Fibroblast of peridontal ligament (primary cell): ENCODE results near the gene KLK14.

ENCODE experiments used
- DNase-seq: peaks from one replicate; pipeline ENCODE4 v3.0.0-alpha.2; 2010; ENCODE audit errors: extremely low read depth

The KLK14 gene

DNA sequence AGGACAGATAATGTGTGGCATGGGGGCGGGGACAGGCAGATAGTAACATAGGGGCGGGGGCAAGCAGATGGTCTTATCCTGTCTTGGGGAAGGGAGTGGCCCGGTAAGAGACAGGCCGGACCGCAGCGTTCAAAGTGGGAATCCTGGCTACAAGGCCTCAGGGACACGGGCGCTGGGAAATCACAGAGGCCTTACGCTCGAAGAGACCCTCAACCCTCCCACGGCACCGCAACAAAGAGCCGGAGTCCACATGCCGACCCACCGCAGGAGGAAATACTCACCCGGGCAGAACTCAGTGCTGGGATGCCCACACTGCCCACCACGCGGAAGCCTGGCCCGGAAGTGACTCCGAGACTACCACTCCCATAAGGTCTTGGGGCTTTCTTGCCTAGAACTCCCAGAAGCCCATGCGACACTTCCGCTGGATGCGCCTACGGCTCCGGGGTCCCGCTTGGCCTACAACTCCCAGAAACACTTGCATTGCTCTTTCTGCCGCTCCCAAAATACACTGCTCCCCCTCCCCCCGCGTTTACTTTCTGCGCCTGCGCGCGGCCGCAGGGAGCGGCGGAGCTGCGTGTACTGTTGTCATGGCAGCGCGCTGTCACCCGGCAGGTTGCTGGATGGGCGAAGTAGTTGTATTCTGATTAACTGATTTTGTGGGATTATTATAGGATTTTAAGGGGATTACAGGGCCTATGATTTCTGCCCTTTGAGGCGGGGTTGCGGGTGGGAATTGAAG is 25.5 kb upstream of the KLK14 start, which contains the start of gene CTU1:
CTU1 (minus strand) TSS at position 344 of the 739 bp plus-strand sequence. CDS start 3,840 bp downstream, outside the sequence.
- peak; percentile 99 for DNase-seq

DNA sequence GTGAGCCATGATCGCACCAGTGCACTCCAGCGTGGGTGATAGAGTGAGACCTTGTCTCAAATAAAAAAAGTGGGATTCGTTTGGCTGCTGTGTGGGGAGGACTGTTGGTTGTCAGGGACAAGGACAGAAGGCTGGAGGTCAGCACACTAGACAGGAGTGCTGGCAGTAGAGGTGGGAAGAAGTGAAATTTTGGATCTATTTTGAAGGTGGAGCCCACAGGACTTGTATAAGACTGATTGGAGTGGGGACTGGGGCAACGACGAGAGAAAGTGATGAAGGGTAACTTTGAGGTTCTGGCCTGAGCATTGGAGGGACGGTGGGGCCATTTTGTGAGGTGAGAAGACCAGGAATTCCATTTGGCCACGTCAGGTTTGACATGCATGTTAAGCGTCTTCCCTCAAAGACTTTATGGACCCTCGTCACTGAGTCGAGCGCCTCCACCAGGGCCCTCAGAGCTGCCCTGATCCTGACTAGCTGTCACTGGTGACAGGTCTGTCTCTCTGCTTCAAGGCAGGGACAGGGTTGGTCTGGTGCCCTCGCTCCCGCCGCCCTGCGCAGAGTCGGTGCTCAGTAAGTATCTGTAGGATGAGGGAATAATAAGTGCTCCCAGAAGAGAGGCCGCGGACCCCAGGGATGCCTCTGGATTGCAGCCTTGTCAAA is 24.8 kb upstream of the KLK14 start:
- peak; percentile 23 for DNase-seq

DNA sequence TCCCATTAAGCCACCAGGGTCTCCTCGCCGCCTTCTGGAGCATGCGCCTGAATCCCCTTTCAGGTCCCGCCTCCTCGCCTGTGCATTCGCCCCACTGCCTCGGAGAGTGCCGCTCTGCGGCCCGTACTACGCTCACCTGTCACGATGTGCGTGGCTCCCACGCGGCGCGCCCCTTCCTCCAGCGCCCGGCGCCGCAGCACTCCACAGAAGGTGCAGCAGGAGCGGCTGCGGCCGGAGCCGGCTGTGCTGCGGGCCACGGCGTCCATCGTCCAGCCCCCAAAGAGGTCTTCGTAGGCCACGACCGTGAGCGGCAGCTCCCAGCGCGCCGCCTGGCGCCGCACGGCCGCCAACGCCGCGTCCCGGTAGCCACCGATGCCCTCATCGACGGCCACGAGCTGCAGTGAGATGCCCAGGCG is 21.2 kb upstream of the KLK14 start:
- DNase-seq, result no peak

DNA sequence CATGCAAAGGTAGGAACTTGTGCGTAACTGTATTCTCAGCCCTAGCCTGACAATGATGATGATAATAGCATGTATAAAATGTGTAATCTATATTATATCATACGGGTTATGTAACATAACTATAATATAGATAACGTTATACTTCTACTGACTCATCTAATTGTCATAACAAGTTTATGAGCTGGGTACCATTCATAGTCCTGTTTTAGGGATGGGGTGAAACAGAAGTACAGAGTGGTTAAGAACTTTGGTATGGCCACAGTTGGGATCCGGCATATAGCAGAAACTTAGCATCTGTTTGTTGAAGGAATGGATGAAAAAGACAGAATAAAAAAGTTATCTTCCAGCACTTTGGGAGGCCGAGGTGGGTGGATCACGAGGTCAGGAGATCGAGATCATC is 20.3 kb upstream of the KLK14 start:
- no peak for DNase-seq

DNA sequence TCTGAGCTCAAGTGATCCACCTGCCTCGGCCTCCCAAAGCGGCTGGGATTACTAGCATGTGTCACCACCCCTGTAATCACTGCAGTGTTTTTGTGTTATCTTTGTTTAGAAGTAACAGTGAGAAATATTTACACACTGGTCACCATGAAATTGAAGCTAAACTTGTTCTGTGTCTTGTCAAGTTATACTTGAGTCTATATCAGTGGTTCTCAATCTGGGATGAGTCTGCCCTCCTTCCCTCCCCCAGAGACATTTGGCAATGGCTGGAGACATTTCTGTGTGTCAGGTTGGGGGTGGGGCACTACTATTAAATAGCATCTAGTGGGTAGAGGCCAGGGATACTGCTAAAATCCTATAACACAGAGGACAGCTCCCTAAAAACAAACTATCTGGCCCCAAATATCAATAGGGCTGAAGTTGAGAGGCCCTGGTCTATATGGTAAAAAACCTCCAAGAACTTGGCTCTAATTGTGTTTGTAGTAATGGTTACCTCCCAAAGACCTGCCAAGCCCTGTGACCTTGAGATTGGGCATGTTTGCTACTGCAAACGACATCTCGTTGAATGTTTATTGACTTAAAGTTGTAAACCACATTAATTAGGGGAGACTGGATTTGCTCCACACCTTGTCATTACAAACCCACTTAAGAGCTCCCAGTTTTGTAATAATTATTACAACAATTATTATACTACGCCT is 18.6 kb upstream of the KLK14 start:
- no peak for DNase-seq

DNA sequence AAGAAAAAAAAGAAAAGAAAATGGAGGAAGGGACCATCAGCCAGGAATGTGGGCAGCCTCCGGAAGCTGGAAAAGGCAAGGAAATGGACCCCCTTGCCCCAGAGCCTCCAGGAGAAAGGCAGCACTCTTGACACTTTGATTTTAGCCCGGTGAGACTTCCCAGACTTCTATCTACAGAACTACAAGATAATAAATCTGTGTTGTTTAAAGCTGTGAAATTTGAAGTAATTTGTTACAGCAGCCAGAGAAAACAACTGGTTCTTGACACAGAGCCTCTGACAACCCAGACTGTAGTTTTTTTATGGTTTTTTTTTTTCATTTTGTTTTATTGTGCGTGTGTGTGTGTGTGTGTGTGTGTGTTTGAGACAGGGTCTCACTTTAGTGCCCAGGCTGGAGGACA is 17.9 kb upstream of the KLK14 start:
- no peak for DNase-seq

DNA sequence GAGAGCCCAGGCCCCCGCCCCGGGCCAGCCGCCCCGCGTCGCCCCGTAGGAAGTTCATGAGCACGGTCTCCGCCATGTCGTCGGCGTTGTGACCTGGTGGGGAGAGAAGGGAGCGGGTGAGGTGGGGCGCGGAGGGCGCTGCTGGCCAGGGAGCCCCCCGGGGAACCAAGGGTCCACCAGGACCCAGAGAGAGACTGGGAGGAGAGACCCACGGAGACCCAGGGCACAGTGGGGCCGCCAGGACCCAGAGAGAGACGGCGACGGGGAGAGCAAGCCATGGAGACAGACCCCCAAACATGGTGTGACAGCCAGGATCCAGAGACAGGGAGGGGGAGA is 16.3 kb upstream of the KLK14 start:
- DNase-seq, result no peak

DNA sequence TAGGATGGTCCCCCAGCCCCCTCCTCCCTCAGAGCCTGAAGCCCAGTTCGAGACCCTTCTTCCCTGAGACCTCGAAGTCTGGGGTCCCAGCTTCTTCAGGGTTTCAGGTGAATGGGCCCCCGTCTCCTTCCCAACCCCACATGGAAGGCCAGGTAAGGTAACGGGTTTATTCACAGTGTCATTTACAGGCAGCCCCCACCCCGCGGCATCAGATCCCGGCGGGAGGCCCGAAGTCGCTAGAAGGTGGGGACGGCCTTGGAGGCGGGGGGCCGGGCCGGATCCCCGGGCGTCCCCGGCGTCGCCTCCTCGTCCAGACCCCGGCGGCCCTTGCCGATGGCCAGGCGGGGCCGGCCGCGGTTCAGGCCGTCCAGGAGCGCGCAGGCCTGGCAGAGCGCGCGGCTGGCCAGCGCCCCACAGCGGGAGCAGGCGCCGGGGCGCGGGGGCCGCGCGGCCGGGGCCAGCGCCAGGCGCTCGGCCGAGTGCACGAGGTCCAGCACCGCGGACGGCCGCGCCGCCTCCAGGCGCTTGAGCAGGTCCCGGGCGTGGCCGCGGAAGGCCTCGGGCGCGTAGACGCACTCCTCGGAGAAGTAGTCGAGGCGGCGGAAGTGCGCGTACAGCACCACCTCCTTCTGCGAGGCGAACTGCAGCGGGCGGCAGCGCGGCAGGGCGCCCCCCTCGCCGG is 15.8 kb upstream of the KLK14 start:
- no peak for DNase-seq

DNA sequence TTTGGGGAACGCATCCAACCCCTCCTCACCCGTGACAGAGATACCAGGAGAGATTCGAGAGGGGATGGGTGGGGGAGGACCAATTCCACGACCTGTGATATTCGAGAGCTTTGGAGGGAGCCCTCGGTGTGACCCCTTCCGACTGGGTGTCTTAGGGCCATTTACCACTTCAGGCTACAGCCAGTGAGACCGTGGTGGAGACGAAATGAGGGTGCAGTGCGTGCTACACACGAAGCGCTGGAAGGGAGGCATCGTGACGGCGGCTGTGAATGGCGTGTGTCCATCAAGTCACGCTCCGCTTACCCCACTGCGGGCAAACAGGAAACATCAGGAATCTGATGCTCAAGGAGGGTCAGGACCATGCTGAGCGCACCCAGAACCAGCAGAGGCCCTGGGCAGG is 15.1 kb upstream of the KLK14 start:
- no peak for DNase-seq

DNA sequence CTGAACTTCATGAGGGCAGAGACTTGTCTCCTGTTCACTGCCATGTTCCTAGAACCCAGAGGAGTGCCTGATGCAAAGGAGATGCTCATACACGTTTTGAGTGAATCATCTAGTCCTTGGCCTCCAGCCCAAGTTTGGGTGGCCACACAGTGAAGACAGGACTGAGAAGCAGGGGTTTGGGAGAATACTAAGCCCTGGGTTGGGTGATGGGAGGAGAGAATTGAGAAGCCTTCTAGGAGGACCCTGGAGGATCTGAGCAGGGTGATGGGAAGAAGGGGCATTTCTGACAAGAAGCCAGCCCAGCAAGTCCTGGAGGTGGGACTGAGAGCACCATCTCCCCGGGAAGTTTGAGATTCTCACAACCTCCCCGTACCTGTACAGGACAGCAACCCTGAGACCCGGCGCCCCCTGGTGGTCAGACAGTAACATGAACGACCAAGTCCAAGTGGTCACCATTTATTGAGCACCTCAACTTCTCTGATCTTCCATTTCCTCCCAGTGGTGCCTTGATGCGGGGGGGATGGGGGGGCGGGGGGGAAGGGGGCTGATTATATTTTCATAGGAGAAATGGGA is 14.6 kb upstream of the KLK14 start:
- peak; percentile 11 for DNase-seq

DNA sequence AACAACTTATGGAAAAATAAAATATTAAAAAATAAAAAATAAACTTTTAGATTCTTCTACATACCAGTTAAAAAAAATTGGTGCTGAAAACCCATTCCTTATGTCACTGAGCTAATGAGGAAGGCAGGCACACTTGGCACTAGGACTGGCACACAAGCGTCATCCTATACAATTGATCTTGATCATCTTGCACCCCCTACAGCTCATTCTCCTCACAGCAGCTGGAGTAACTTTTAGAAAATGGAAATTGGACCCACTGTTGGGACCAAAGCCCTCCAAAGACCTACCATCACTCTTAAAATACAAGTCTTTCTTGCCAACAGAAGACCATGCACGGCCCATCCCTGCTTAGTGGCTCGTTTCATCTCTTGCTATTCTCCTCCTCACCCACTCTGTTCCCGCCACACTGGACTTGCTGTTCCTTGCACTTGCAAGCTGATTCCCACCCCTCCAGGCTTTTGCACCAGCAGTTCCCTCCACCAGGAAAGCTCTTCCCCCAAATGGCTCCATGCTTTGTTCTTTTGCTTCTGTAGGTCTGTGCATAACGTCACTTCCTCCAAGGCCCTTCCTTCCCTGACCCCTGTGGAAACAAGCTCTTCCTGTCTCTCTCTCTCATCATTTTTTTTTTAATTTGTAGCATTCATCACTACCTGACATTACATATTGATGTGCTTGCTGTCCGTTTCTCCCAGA is 13.9 kb upstream of the KLK14 start:
- DNase-seq, result no peak

DNA sequence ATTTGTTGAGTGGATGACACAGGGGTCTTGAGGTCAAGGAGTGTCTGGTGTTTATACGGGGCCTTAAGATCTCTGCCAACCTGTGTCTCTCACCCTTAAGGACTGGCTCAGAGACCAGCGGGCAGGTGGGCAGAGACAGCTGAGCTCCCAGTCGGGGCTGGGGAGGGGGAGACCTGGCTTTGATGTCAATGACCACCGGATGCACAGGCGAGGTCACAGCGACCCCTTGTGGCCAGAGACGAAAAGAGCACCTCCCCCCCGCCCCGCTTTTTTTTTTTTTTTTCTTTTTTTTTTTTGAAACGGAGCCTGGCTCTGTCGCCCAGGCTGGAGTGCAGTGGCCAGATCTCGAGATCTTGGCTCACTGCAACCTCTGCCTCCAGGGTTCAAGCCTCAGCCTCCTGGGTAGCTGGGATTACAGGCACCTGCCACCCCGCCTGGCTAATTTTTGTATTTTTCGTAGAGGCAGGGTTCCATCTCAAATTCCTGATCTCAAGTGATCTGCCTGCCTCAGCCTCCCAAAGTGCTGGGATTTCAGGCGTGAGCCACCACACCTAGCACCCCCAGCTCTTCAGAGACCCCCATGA is 12.1 kb upstream of the KLK14 start:
- DNase-seq, result no peak

DNA sequence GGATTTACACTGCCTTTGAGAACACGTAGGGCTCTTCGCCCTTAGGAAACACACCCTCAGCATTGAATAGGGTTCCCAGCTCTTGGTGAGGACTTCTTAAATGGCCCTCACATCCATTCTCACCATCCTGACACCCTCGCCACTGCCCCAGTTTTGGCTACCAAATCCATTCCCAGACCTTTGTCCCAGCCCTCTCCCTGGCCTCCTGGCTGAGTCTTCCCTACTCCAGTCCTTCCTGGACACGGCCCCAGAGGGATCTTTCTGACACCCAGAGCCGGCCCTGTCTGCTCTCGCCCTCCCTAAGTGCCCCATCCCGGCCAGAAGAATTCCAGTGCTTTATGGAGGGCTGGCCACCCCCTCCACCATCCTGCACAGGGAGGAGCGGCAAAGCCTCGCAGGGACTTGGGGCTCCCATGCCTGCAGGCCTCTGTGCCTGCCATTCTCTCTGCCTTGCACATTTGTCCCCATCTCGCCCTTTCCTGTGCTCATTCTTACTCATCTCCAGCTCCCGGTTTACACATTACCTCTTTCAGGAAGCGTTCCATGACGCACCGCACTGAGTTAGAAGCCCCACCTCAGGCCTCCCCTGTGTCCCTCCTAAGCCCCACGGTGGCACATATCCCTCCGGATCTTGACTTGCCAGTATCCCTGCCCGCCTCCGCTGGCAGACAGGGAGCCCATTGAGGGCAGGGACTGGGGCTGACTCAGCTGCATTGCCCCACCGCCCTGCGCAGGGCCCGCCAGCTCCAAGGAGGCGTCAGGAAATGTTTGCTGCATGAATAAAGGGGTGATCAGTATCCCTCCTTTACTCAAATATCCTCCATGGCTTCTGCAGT is 11.0 kb upstream of the KLK14 start:
- no peak for DNase-seq

DNA sequence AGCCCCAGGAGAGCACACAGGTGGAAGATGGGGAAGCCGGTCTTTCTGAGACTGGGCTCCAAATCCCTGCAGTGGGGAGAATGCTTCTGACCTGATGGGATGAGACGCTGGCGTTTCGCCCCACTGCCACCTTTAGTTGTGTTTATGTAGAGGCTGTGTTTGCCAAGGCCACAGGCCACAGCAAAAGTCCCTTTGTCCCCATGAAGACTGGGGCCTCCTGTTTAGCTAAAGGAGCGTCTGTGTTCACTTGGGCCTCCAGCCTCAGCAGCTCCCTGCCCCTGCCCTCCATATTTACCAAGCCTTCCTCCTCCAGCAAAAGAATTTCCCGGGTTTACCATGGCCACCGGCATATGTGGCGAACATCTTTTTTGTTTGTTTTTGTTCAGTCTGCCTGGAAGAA is 10.4 kb upstream of the KLK14 start:
- no peak for DNase-seq

DNA sequence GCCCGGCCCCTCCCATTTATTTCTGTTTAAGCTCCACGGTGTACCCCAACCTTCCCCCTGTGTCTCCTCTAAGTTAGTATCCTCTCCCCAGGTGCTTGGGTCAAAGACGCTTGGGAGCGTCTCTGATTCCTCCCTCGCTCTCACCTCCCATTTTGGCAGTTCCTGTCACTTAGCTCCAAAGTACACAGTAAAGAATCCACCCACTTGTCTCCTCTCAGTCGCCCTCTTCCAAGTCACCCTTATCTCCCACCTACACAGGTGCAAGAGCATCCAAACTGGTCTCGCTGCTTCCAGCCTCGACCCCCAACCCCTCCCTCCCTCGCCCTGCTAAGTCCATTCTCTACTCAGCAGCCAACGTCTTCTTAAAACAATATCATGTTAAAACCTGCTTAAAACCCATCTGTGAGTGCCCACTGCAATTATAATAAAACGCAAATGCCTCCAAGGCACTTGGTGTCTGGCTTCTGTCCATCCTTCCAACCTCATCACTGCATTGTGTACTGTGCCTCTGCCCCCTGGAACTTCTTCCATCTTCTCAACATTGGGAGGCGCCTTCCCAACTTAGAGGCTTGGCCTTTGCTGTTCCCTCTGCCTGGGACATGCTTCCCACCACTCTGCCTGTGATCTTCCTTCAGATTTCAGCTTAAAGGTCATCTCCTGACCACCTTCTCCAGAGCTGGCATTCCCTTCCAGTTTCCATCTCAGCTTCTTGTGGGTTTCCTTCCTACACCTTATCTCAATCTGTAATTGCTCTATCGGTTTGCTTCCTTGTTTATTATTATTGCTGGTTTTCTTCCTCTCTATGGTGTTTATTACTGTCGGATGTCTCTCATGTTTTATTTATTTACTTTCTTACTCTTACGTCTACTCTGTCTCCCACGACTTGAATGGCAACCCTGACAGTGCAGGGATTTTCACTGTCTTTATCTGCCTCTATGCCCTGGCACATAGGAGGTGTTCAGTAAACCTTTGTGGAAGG is 9.5 kb upstream of the KLK14 start:
- no peak for DNase-seq

DNA sequence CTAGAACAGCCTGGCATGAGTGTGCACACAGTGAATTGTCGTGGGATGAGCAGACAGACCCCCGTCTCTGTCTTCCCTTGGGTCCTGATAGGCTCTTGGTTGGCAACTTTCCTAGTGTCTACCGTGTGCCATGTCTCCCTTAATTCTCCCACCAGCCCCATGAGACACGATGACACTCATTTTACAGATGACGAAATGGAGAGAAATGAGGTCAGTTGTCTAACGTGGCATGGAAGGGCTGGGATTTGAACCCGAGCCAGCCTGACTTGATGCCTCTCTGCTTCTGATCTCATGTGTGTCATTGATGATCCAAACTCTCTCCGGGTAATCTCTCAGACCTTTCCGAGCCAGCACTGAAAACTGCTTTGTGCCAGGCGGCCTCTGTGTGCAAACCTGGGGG is 8.4 kb upstream of the KLK14 start:
- DNase-seq, result no peak

DNA sequence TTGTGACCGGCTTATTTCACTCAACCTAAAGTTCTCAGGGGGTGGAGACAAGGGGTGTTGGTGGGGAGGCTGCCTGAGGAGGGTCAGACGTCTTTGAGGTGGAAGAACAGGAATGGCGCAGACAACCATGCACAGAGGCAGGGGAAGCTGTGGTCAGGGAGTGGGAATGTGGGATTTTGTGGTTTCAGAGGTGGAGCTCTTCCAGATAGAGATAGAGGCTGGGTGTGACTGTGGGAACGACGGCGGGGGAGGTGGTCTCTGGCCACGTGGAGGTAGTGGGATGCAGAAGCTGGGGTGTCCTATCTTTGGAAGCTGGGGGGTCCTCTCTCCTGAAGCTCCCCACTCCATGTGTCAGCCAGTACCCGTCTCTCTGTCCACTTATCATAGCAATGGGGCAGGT is 7.8 kb upstream of the KLK14 start:
- DNase-seq, result no peak

DNA sequence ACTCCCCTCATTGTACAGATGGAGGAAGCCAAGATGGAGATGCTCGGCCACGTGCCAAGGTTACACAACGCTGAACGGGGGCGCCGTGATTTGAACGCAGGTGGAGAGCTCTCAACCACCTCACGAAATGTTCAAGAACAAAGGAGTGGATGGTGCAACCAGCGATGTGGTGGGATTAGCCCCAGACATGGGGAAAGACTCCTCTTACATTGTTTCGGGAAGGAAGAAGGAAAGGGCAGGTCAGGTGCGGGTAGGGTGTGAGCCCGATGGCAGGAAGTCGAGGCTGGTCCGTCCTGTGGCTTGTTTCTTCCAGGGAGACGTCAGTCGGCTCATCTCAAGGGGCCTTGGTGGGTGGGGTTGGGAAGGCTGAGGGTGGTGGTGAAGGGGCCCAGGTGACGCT is 7.1 kb upstream of the KLK14 start:
- DNase-seq, result no peak
